Mesodermal cell (in vitro differentiated cells): Measurements from ENCODE around the gene IRAK3. TPM values are rescaled to one million over a fixed set of nuclear protein-coding genes. Genes with fewer than 3 reads are reported as not detected.
A peak's percentile ranks its signal among the peaks of the same experiment; 100 is the strongest.

ENCODE experiments used
- H3K27ac ChIP-seq: 2 replicates; pipeline ENCODE4 v1.7.0; 2013; ENCODE audit warnings: mild to moderate bottlenecking, low read depth, low read length, moderate library complexity; ENCODE audit not compliant: severe bottlenecking
- H3K36me3 ChIP-seq: 2 replicates; pipeline ENCODE4 v1.7.1; 2013; ENCODE audit warnings: mild to moderate bottlenecking, low read length, moderate library complexity; ENCODE audit not compliant: control insufficient read depth, insufficient read depth
- H3K4me1 ChIP-seq: one replicate; pipeline ENCODE4 v1.7.1; 2013; ENCODE audit warnings: mild to moderate bottlenecking, low read length; ENCODE audit not compliant: insufficient read depth, control insufficient read depth, poor library complexity, severe bottlenecking
- H3K4me3 ChIP-seq: 2 replicates; pipeline ENCODE4 v1.7.0; 2013; ENCODE audit warnings: low read length, control low read depth, mild to moderate bottlenecking; ENCODE audit not compliant: insufficient read depth, poor library complexity, severe bottlenecking; ENCODE audit errors: extremely low read depth
- H3K9me3 ChIP-seq: 2 replicates; pipeline ENCODE4 v1.7.1; 2013; ENCODE audit warnings: mild to moderate bottlenecking, low read length, moderate library complexity; ENCODE audit not compliant: control insufficient read depth
- WGBS, 2 experiments: methylation state at CpG; one replicate each; pipeline ENCODE4 v1.1.5; 2013; ENCODE audit warnings: missing lambda C conversion rate in 2 of 2; ENCODE audit not compliant: insufficient coverage in 2 of 2; 5-methylcytosine and 5-hydroxymethylcytosine counted together
- polyA plus RNA-seq, 2 experiments: library from polyadenylated mRNA; stranded (reverse); fragments of 50-300 nt; gene quantifications; one replicate each; pipeline ENCODE4 v1.2.3, GENCODE V29; 2013

IRAK3 gene
- 0.37 TPM for polyA plus RNA-seq (2013, experiment 1 of 2)
- polyA plus RNA-seq (2013, experiment 2 of 2): 0.66 TPM

GRCh38 chr12:66188584-66189485 lies at the start of gene IRAK3:
IRAK3 (plus strand) TSS chr12:66189214; CDS start chr12:66189300, 86 bp downstream.
- Histone ChIP-seq H3K36me3 (no peaks in the 10 kb centered on the region), H3K4me3 (peak within 1 kb of the TSS; percentile 31), H3K9me3 (no peaks in the 10 kb centered on the region), H3K27ac (no peak within 1 kb of the TSS), H3K4me1 (no peaks in the 10 kb centered on the region)
- WGBS, 2 experiments: 27 to 28% methylated on average over 71 to 74 of the region's 82 CpGs

GRCh38 chr12:66139328-66139727 lies 49.7 kb upstream of the IRAK3 start:
- 95 to 100% methylated on average over 2 of the region's 2 CpGs for WGBS, 2 experiments
- Histone ChIP-seq H3K4me3 (no peak overlapping the region), H3K27ac (no peak overlapping the region), H3K4me1 (no peaks in the 10 kb centered on the region), H3K36me3 (peaks cover 63% of the 10 kb centered on the region), H3K9me3 (peaks cover 29% of the 10 kb centered on the region)

- Histone ChIP-seq H3K27ac (no peak overlapping the region), H3K36me3 (peaks cover 65% of the 10 kb centered on the region), H3K4me3 (no peak overlapping the region), H3K4me1 (no peaks in the 10 kb centered on the region), H3K9me3 (peaks cover 29% of the 10 kb centered on the region)
These were observed 48.3 kb upstream of the IRAK3 start for GRCh38 chr12:66140731-66141130.

GRCh38 chr12:66141299-66141698 lies 47.7 kb upstream of the IRAK3 start:
- 100% methylated on average over 1 of the region's 2 CpGs; no CpG with 5 or more reads in 1 of the 2 experiments for WGBS, 2 experiments
- no peak overlapping the region for H3K4me3 ChIP-seq
- H3K36me3 ChIP-seq: peaks cover 61% of the 10 kb centered on the region
- H3K4me1 ChIP-seq: no peaks in the 10 kb centered on the region
- H3K9me3 ChIP-seq: peaks cover 26% of the 10 kb centered on the region
- no peak overlapping the region for H3K27ac ChIP-seq

GRCh38 chr12:66142826-66143225 lies 46.2 kb upstream of the IRAK3 start:
- H3K27ac ChIP-seq: no peak overlapping the region
- H3K36me3 ChIP-seq: peaks cover 49% of the 10 kb centered on the region
- H3K9me3 ChIP-seq: peaks cover 22% of the 10 kb centered on the region
- H3K4me3 ChIP-seq: no peak overlapping the region
- H3K4me1 ChIP-seq: no peaks in the 10 kb centered on the region

- Histone ChIP-seq H3K27ac (no peak overlapping the region), H3K36me3 (peaks cover 44% of the 10 kb centered on the region), H3K4me1 (no peaks in the 10 kb centered on the region), H3K4me3 (no peak overlapping the region), H3K9me3 (peaks cover 22% of the 10 kb centered on the region)
- no CpG with 5 or more reads among the region's 1 CpG for WGBS, 2 experiments
These were observed 45.1 kb upstream of the IRAK3 start for GRCh38 chr12:66143868-66144267.

GRCh38 chr12:66144791-66145754 lies 43.9 kb upstream of the IRAK3 start:
- 37 to 40% methylated on average over 1 to 2 of the region's 7 CpGs for WGBS, 2 experiments
- Histone ChIP-seq H3K9me3 (peaks cover 14% of the 10 kb centered on the region), H3K36me3 (peaks cover 35% of the 10 kb centered on the region), H3K4me3 (no peak overlapping the region), H3K4me1 (no peaks in the 10 kb centered on the region), H3K27ac (no peak overlapping the region)

- WGBS, 2 experiments: 95 to 97% methylated on average over 3 to 4 of the region's 5 CpGs
- H3K9me3 ChIP-seq: no peaks in the 10 kb centered on the region
- no peak overlapping the region for H3K4me3 ChIP-seq
These were observed 39.2 kb upstream of the IRAK3 start for GRCh38 chr12:66149702-66150398.

GRCh38 chr12:66152732-66153131 lies 36.3 kb upstream of the IRAK3 start:
- H3K36me3 ChIP-seq: peaks cover 10% of the 10 kb centered on the region
- H3K9me3 ChIP-seq: no peaks in the 10 kb centered on the region
- H3K27ac ChIP-seq: no peak overlapping the region
- H3K4me1 ChIP-seq: no peaks in the 10 kb centered on the region
- H3K4me3 ChIP-seq: no peak overlapping the region
- no CpG with 5 or more reads among the region's 1 CpG for WGBS, 2 experiments

More at GRCh38 chr12:66149702-66150398, 39.2 kb upstream of the IRAK3 start:
- H3K27ac ChIP-seq: no peak overlapping the region
- peaks cover 10% of the 10 kb centered on the region for H3K36me3 ChIP-seq
- H3K4me1 ChIP-seq: no peaks in the 10 kb centered on the region

GRCh38 chr12:66154776-66155175 lies 34.2 kb upstream of the IRAK3 start:
- no peaks in the 10 kb centered on the region for H3K9me3 ChIP-seq
- peaks cover 24% of the 10 kb centered on the region for H3K36me3 ChIP-seq
- H3K27ac ChIP-seq: no peak overlapping the region
- no peak overlapping the region for H3K4me3 ChIP-seq
- no peaks in the 10 kb centered on the region for H3K4me1 ChIP-seq
